HFFc6 (cell line): ENCODE data around the gene SLC11A1. TPM values are rescaled to one million over a fixed set of nuclear protein-coding genes. Genes with fewer than 3 reads are reported as not detected.

Source experiments
- DNase-seq: peaks from one replicate; pipeline ENCODE4 v3.0.0-alpha.2; 2018
- H3K27ac Mint-ChIP-seq: 2 replicates; pipeline ENCODE4 v1.8.0; 2020; ENCODE audit warnings: mild to moderate bottlenecking, mixed read lengths
- H3K27me3 Mint-ChIP-seq: 2 replicates; pipeline ENCODE4 v1.8.0; 2021; ENCODE audit warnings: mild to moderate bottlenecking, moderate library complexity, mixed read lengths; ENCODE audit not compliant: insufficient read depth
- H3K36me3 Mint-ChIP-seq: 2 replicates; pipeline ENCODE4 v1.8.0; 2021; ENCODE audit warnings: low read depth, mixed read lengths
- H3K4me1 Mint-ChIP-seq: 2 replicates; pipeline ENCODE4 v1.8.0; 2020; ENCODE audit warnings: low read depth, mixed read lengths
- H3K4me3 Mint-ChIP-seq: 2 replicates; pipeline ENCODE4 v1.8.0; 2020; ENCODE audit warnings: mild to moderate bottlenecking, moderate library complexity, mixed read lengths
- H3K9me3 Mint-ChIP-seq: 2 replicates; pipeline ENCODE4 v1.8.0; 2020; ENCODE audit warnings: mild to moderate bottlenecking, mixed read lengths
- microRNA-seq: library from miRNA; unstranded; fragments of <30 nt; microRNA quantifications from one replicate; pipeline ENCODE4, GENCODE V29; 2019
- total RNA-seq, 6 experiments: library from RNA; stranded (reverse); fragmentation: NEBNext Ultra II Directional; extraction: Animal tissue kit (Norgen Biotek cat#: 25700); gene quantifications; 2 replicates in 1 of 6; 3 replicates in 5 of 6; pipeline ENCODE4 v1.2.3, GENCODE V29; 2021
- TF ChIP-seq, protein P1 (sequence below): fragments of 200-600 bp; sonication (generic); IDR thresholded peaks from 2 replicates; pipeline ENCODE4 v1.5.0; 2021; ENCODE audit warnings: antibody characterized with exemption, mild to moderate bottlenecking

The SLC11A1 gene
- total RNA-seq, 6 experiments from 2014 or later, result 0.05 to 0.16 (median 0.11) TPM

DNA sequence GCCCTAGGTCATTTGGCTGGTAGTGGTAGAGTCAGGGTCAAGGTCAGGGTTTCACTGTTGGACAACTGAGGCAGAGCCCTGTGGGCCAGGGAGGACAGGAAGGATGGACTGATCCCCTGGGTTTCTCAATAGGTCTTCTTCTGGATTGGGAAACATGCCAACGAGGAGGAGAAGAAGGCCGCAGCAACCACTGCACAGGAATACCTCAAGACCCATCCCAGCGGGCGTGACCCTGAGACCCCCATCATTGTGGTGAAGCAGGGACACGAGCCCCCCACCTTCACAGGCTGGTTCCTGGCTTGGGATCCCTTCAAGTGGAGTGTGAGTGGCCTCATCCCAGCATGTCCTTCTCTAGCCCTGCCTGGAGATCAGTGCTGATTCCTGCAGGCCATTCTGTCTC lies 54.9 kb downstream of the SLC11A1 start:
- Mint-ChIP-seq H3K27me3 (peaks cover 19% of the 10 kb centered on the region), H3K27ac (no peak overlapping the region), H3K9me3 (no peaks in the 10 kb centered on the region), H3K36me3 (no peaks in the 10 kb centered on the region), H3K4me3 (no peak overlapping the region), H3K4me1 (no peaks in the 10 kb centered on the region)
- DNase-seq, result no peak
- TF ChIP-seq, protein P1, sequence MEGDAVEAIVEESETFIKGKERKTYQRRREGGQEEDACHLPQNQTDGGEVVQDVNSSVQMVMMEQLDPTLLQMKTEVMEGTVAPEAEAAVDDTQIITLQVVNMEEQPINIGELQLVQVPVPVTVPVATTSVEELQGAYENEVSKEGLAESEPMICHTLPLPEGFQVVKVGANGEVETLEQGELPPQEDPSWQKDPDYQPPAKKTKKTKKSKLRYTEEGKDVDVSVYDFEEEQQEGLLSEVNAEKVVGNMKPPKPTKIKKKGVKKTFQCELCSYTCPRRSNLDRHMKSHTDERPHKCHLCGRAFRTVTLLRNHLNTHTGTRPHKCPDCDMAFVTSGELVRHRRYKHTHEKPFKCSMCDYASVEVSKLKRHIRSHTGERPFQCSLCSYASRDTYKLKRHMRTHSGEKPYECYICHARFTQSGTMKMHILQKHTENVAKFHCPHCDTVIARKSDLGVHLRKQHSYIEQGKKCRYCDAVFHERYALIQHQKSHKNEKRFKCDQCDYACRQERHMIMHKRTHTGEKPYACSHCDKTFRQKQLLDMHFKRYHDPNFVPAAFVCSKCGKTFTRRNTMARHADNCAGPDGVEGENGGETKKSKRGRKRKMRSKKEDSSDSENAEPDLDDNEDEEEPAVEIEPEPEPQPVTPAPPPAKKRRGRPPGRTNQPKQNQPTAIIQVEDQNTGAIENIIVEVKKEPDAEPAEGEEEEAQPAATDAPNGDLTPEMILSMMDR, result no peak

DNA sequence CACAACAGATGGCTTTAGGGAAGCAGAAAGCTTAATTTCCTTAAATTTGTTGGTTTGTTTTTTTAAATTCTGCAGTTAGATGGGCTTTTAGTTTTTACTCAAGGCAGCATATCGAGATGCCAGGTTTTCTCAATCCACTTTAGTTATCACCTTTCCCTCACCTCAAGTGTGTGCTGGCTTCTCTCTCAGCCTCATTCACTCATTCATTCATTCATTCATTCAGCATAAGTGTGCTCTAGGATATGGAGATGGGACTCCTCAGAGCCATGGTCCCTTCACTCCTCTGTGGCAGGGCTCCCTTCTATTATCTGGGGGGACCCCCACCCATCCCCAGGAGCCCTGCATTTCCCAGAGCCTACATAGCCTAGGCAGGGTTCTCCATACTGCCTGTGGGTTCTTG lies 55.9 kb downstream of the SLC11A1 start:
- TF ChIP-seq, protein P1, result no peak
- Mint-ChIP-seq H3K4me3 (no peak overlapping the region), H3K27me3 (peaks cover 14% of the 10 kb centered on the region), H3K4me1 (no peaks in the 10 kb centered on the region), H3K36me3 (no peaks in the 10 kb centered on the region), H3K9me3 (no peaks in the 10 kb centered on the region), H3K27ac (no peak overlapping the region)
- no peak for DNase-seq

DNA sequence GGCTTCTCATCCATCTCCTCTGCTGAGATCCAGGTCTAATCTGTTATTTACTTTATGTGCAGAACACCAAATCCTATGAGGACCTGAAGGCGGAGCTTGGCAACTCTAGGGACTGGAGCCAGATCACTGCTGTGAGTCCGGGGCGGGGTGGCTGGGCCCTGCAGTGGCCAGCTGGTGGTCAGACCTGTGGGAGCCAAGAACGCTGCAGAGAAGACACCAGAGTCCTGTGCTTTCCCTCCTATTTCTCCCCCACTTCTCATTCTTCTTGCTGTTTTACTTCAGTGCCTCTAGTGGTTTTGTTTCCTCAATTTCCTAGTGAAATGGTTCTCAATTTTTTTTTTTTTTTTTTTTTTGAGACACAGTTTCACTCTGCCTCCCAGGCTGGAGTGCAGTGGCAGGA lies 56.5 kb downstream of the SLC11A1 start:
- no peaks in the 10 kb centered on the region for H3K9me3 Mint-ChIP-seq
- TF ChIP-seq, protein P1, result no peak
- H3K4me3 Mint-ChIP-seq, result no peak overlapping the region
- peaks cover 12% of the 10 kb centered on the region for H3K27me3 Mint-ChIP-seq
- no peak for DNase-seq
- H3K27ac Mint-ChIP-seq, result no peak overlapping the region
- no peaks in the 10 kb centered on the region for H3K36me3 Mint-ChIP-seq
- H3K4me1 Mint-ChIP-seq, result no peaks in the 10 kb centered on the region

DNA sequence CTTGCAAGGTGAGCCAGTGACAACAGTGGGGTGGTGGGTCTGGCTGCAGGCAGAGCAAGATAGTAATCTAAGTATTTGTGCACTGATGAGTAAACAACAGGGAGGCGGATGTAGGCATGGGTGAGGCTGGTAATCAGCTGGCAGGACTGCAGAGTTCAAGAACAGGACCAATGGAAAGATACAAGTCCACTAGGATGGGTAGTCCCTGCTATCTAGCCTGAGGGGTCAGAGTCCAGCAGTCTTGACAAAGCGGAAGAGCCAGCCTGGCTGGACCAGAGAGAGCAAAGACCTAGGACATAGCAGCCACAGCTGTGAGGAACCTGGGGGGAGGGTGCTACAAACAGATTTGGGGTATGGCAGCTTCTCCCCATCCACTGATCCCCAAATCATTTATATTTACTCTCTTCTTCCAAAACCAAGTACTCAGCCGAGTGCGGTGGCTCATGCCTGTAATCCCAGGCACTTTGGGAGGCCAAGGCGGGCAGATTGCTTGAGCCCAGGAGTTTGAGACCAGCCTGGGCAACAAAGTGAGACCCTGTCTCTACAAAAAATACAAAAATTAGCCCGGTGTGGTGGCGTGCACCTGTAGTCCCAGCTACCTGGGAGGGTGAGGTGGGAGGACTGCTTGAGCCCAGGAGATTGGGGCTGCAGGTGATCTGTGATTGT lies 62.8 kb downstream of the SLC11A1 start:
- no peaks in the 10 kb centered on the region; the same call in 1 of the 2 replicates for H3K27me3 Mint-ChIP-seq
- H3K4me1 Mint-ChIP-seq, result peaks cover 11% of the 10 kb centered on the region
- H3K9me3 Mint-ChIP-seq, result no peaks in the 10 kb centered on the region
- H3K27ac Mint-ChIP-seq, result no peak overlapping the region
- no peak for DNase-seq
- H3K36me3 Mint-ChIP-seq, result no peaks in the 10 kb centered on the region
- TF ChIP-seq, protein P1, result no peak
- H3K4me3 Mint-ChIP-seq, result no peak overlapping the region

DNA sequence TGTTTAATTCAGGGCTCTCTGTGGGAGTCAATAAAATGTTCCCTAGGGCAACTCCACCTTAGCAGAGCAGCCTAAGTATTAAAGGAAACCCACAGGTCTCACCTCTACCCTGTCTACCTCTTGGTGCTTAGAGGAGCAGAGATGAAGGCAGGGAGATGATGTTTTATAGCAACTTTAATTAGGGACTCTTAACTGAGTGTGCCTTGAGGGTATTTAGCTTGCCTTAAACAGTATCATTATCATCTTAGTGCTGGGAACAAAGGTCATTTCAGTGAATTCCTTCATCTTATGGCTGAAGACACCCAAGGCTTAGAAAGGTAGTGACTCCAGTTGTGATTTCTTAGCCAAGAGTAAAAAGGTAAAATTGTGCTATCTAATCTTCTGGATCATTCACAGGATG lies 63.5 kb downstream of the SLC11A1 start:
- Mint-ChIP-seq H3K4me1 (peaks cover 11% of the 10 kb centered on the region), H3K4me3 (no peak overlapping the region), H3K27me3 (no peaks in the 10 kb centered on the region; the same call in 1 of the 2 replicates), H3K27ac (no peak overlapping the region), H3K9me3 (no peaks in the 10 kb centered on the region), H3K36me3 (no peaks in the 10 kb centered on the region)
- no peak for DNase-seq
- TF ChIP-seq, protein P1, result no peak

Small RNA genes within 50 kb of the gene (microRNA-seq; reads per million reads assigned to microRNA genes)
- gene MIR26B (12,655 reads per million, percentile 95 among the genes with 10 or more reads in this experiment), gene MIR6810 (not detected)

Other genes with a start within 250 kb of the SLC11A1 start
- not detected for gene CXCR1, start 215.3 kb upstream of the SLC11A1 start, total RNA-seq
- gene ARPC2, start 165.1 kb upstream of the SLC11A1 start, total RNA-seq, result 100 to 1,000 TPM; 458 to 516 (median 500) TPM
- gene GPBAR1, start 121.3 kb upstream of the SLC11A1 start, total RNA-seq, result under 1 TPM in 5 of 6 experiments, not detected in 1; 0.10 to 0.17 (median 0.12) TPM
- 10 to 100 TPM; 71.6 to 91.3 (median 80.4) TPM for gene AAMP, start 112.1 kb upstream of the SLC11A1 start, total RNA-seq
- gene PNKD, start 111.8 kb upstream of the SLC11A1 start, total RNA-seq, result 10 to 100 TPM; 50.8 to 62.8 (median 57.7) TPM
- gene TMBIM1, start 89.8 kb upstream of the SLC11A1 start, total RNA-seq, result 100 to 1,000 TPM; 163 to 187 (median 176) TPM
- gene CATIP, start 25.4 kb upstream of the SLC11A1 start, total RNA-seq, result not detected
- 10 to 100 TPM; 72.0 to 82.0 (median 75.5) TPM for gene CTDSP1, start 17.6 kb downstream of the SLC11A1 start, total RNA-seq
- gene VIL1, start 36.9 kb downstream of the SLC11A1 start, total RNA-seq, result not detected
- gene USP37, start 186.1 kb downstream of the SLC11A1 start, total RNA-seq, result 1 to 10 TPM; 6.1 to 7.4 (median 6.8) TPM
- 10 to 100 TPM; 36.9 to 57.5 (median 49.3) TPM for gene CNOT9, start 186.6 kb downstream of the SLC11A1 start, total RNA-seq
- 1 to 10 TPM in 2 of 6 experiments, under 1 TPM in 4; 0.61 to 1.3 (median 0.83) TPM for gene PLCD4, start 225.6 kb downstream of the SLC11A1 start, total RNA-seq